ELR (cell line): ENCODE results near the gene TMEM14A.
"Not testable (repeated sequence)": the region's sequence is repeated elsewhere in the genome, so short reads cannot be mapped to it uniquely, and the experiment has no call there.

Source experiments
- DNase-seq: peaks from one replicate; pipeline ENCODE4 v3.0.0-alpha.2; 2015; ENCODE audit warnings: low read depth

TMEM14A gene

GRCh38 chr6:52657870-52658269, 13.0 kb upstream of the TMEM14A start:
- no peak for DNase-seq

- no peak for DNase-seq
These were observed 9.4 kb upstream of the TMEM14A start for GRCh38 chr6:52661551-52661950.

GRCh38 chr6:52662031-52662430, 8.9 kb upstream of the TMEM14A start:
- DNase-seq: no peak

GRCh38 chr6:52663120-52663935, 7.6 kb upstream of the TMEM14A start:
- DNase-seq: peak; percentile 84

GRCh38 chr6:52663936-52664185, 7.1 kb upstream of the TMEM14A start:
- no peak for DNase-seq

GRCh38 chr6:52664186-52664990, 6.5 kb upstream of the TMEM14A start:
- peak; percentile 99 for DNase-seq

- peak; percentile 29 for DNase-seq
These were observed 5.8 kb upstream of the TMEM14A start for GRCh38 chr6:52664991-52665686.

- no peak for DNase-seq
These were observed 4.8 kb upstream of the TMEM14A start for GRCh38 chr6:52666071-52666470.

GRCh38 chr6:52666523-52666922, 4.4 kb upstream of the TMEM14A start:
- DNase-seq: no peak

- no peak for DNase-seq
These were observed 3.3 kb upstream of the TMEM14A start for GRCh38 chr6:52667572-52667971.

- DNase-seq: no peak
These were observed 763 bp downstream of the TMEM14A start for GRCh38 chr6:52671676-52672075.

GRCh38 chr6:52672412-52673025, 1.6 kb downstream of the TMEM14A start:
- peak; percentile 81 for DNase-seq

GRCh38 chr6:52674666-52675065, 3.8 kb downstream of the TMEM14A start:
- no peak for DNase-seq

- DNase-seq: no peak
These were observed 4.5 kb downstream of the TMEM14A start for GRCh38 chr6:52675372-52675771.

GRCh38 chr6:52676631-52677030, 5.7 kb downstream of the TMEM14A start:
- not testable (repeated sequence) for DNase-seq

GRCh38 chr6:52681416-52681815, 10.5 kb downstream of the TMEM14A start:
- DNase-seq: no peak

GRCh38 chr6:52686878-52687699, 16.2 kb downstream of the TMEM14A start:
- no peak for DNase-seq

- DNase-seq: no peak
These were observed 18.9 kb downstream of the TMEM14A start for GRCh38 chr6:52689857-52690256.

GRCh38 chr6:52691718-52692117, 20.8 kb downstream of the TMEM14A start:
- peak; percentile 4 for DNase-seq

GRCh38 chr6:52693773-52694172, 22.9 kb downstream of the TMEM14A start:
- DNase-seq: no peak

GRCh38 chr6:52694404-52694803, 23.5 kb downstream of the TMEM14A start:
- DNase-seq: no peak

GRCh38 chr6:52696418-52696817, 25.5 kb downstream of the TMEM14A start:
- peak; percentile 5 for DNase-seq
